WTC11 (cell line): ENCODE data around the gene SESTD1. TPM values are rescaled to one million over a fixed set of nuclear protein-coding genes. Genes with fewer than 3 reads are reported as not detected.

Experiments
- ATAC-seq: fragments of 200-7000 bp; cut with Tn5 transposase; 2 replicates; pipeline ENCODE4 v1.10.0; 2021; ENCODE audit warnings: mild to moderate bottlenecking, moderate library complexity
- CTCF ChIA-PET: fragments of 300-600 bp; sonication (Branson Sonifier 250); formaldehyde crosslinking; loops from one replicate; lab custom pipeline; 2021; ENCODE audit warnings: antibody characterized with exemption; lab: Charles Lee
- POLR2A ChIA-PET: fragments of 350-600 bp; sonication (Branson Sonifier 250); formaldehyde crosslinking; loops from one replicate; lab custom pipeline; 2021; ENCODE audit warnings: antibody characterized with exemption; lab: Charles Lee
- DNase-seq: peaks from one replicate; pipeline ENCODE4 v3.0.0; 2021; ENCODE audit warnings: low spot score
- H3K27ac Mint-ChIP-seq: 2 replicates; pipeline ENCODE4 v1.8.0; 2021; ENCODE audit warnings: mixed read lengths
- H3K27me3 Mint-ChIP-seq: 2 replicates; pipeline ENCODE4 v1.8.0; 2021; ENCODE audit warnings: low read depth, mild to moderate bottlenecking, moderate library complexity, mixed read lengths
- H3K36me3 Mint-ChIP-seq: 2 replicates; pipeline ENCODE4 v1.8.0; 2021; ENCODE audit warnings: mixed read lengths
- H3K4me1 Mint-ChIP-seq: 2 replicates; pipeline ENCODE4 v1.8.0; 2022; ENCODE audit warnings: mixed read lengths
- H3K4me3 Mint-ChIP-seq: 2 replicates; pipeline ENCODE4 v1.8.0; 2021; ENCODE audit warnings: mild to moderate bottlenecking, moderate library complexity, mixed read lengths
- H3K9me3 Mint-ChIP-seq: 2 replicates; pipeline ENCODE4 v1.8.0; 2021; ENCODE audit warnings: mixed read lengths
- CBFB ChIP-seq: sonication (generic); formaldehyde crosslinking; IDR thresholded peaks from 2 replicates; pipeline ENCODE4 v1.8.1; 2022; ENCODE audit warnings: mild to moderate bottlenecking, low read depth, missing genetic modification reagents
- CREB1 ChIP-seq: sonication (generic); formaldehyde crosslinking; IDR thresholded peaks from 2 replicates; pipeline ENCODE4 v1.8.0; 2023; ENCODE audit warnings: mild to moderate bottlenecking, missing genetic modification reagents
- CREM ChIP-seq: sonication (generic); formaldehyde crosslinking; IDR thresholded peaks from 2 replicates; pipeline ENCODE4 v1.8.1; 2022; ENCODE audit warnings: mild to moderate bottlenecking, missing genetic modification reagents, moderate library complexity
- E2F1 ChIP-seq: sonication (generic); formaldehyde crosslinking; IDR thresholded peaks from 2 replicates; pipeline ENCODE4 v1.8.0; 2022; ENCODE audit warnings: mild to moderate bottlenecking, missing genetic modification reagents
- ELF4 ChIP-seq: sonication (generic); formaldehyde crosslinking; IDR thresholded peaks from 2 replicates; pipeline ENCODE4 v1.8.1; 2022; ENCODE audit warnings: low read depth, mild to moderate bottlenecking, moderate library complexity, missing genetic modification reagents
- FOXJ3 ChIP-seq: sonication (generic); formaldehyde crosslinking; IDR thresholded peaks from 2 replicates; pipeline ENCODE4 v1.9.0; 2021; ENCODE audit warnings: missing genetic modification reagents, mild to moderate bottlenecking, borderline replicate concordance
- JUN ChIP-seq: sonication (generic); formaldehyde crosslinking; IDR thresholded peaks from 2 replicates; pipeline ENCODE4 v1.8.0; 2023; ENCODE audit warnings: mild to moderate bottlenecking, missing genetic modification reagents
- MXD4 ChIP-seq: fragments of 250-450 bp; sonication (Bioruptor Pico); IDR thresholded peaks from 2 replicates; pipeline ENCODE4 v1.8.0; 2021; ENCODE audit warnings: mild to moderate bottlenecking, moderate library complexity, borderline replicate concordance
- NFATC4 ChIP-seq: fragments of 250-450 bp; sonication (Bioruptor Pico); IDR thresholded peaks from 2 replicates; pipeline ENCODE4 v1.9.0; 2021; ENCODE audit warnings: mild to moderate bottlenecking
- RORB ChIP-seq: fragments of 250-450 bp; sonication (Bioruptor Pico); IDR thresholded peaks from 2 replicates; pipeline ENCODE4 v1.9.0; 2021; ENCODE audit warnings: mild to moderate bottlenecking
- SMAD3 ChIP-seq: sonication (generic); formaldehyde crosslinking; IDR thresholded peaks from 2 replicates; pipeline ENCODE4 v1.8.0; 2022; ENCODE audit warnings: missing genetic modification reagents, mild to moderate bottlenecking, borderline replicate concordance
- TCF7 ChIP-seq: sonication (generic); formaldehyde crosslinking; IDR thresholded peaks from 2 replicates; pipeline ENCODE4 v1.8.0; 2022; ENCODE audit warnings: mild to moderate bottlenecking, low read depth, missing genetic modification reagents, moderate library complexity
- TEAD4 ChIP-seq: sonication (generic); formaldehyde crosslinking; IDR thresholded peaks from 2 replicates; pipeline ENCODE4 v1.8.0; 2022; ENCODE audit warnings: mild to moderate bottlenecking, missing genetic modification reagents
- TP53 ChIP-seq: sonication (generic); formaldehyde crosslinking; IDR thresholded peaks from 2 replicates; pipeline ENCODE4 v1.8.1; 2023; ENCODE audit warnings: mild to moderate bottlenecking, missing genetic modification reagents
- ZBTB21 ChIP-seq: sonication (generic); formaldehyde crosslinking; IDR thresholded peaks from 2 replicates; pipeline ENCODE4 v1.8.1; 2023; ENCODE audit warnings: mild to moderate bottlenecking, missing genetic modification reagents, borderline replicate concordance
- ZNF121 ChIP-seq: sonication (generic); formaldehyde crosslinking; IDR thresholded peaks from 2 replicates; pipeline ENCODE4 v1.8.0; 2023; ENCODE audit warnings: missing genetic modification reagents
- ZNF263 ChIP-seq: sonication (generic); formaldehyde crosslinking; IDR thresholded peaks from 2 replicates; pipeline ENCODE4 v1.8.1; 2022; ENCODE audit warnings: low read depth, mild to moderate bottlenecking, moderate library complexity, missing genetic modification reagents
- ZNF317 ChIP-seq: sonication (generic); formaldehyde crosslinking; IDR thresholded peaks from 2 replicates; pipeline ENCODE4 v1.8.1; 2023; ENCODE audit warnings: low read depth, mild to moderate bottlenecking, moderate library complexity, missing genetic modification reagents, borderline replicate concordance
- ZNF416 ChIP-seq: fragments of 250-450 bp; sonication (Bioruptor Pico); IDR thresholded peaks from 2 replicates; pipeline ENCODE4 v1.9.0; 2021; ENCODE audit warnings: mild to moderate bottlenecking, inconsistent platforms
- ZNF425 ChIP-seq: fragments of 250-450 bp; sonication (Bioruptor Pico); conservative IDR thresholded peaks from 2 replicates; pipeline ENCODE4 v1.9.0; 2021; ENCODE audit warnings: mild to moderate bottlenecking
- ZNF532 ChIP-seq: fragments of 250-450 bp; sonication (Bioruptor Pico); IDR thresholded peaks from 2 replicates; pipeline ENCODE4 v1.9.0; 2021; ENCODE audit warnings: mild to moderate bottlenecking, borderline replicate concordance
- ZNF671 ChIP-seq: fragments of 250-450 bp; sonication (Bioruptor Pico); IDR thresholded peaks from 2 replicates; pipeline ENCODE4 v1.8.0; 2021; ENCODE audit warnings: mild to moderate bottlenecking
- total RNA-seq: library from RNA; stranded (reverse); gene quantifications from 3 replicates; pipeline ENCODE4 v1.2.3, GENCODE V29; 2021
- TF ChIP-seq, protein P1 (sequence below): sonication (generic); formaldehyde crosslinking; IDR thresholded peaks from 2 replicates; pipeline ENCODE4 v1.8.1; 2023; ENCODE audit warnings: mild to moderate bottlenecking, missing genetic modification reagents, moderate library complexity
- TF ChIP-seq, protein P2 (sequence below): sonication (generic); formaldehyde crosslinking; IDR thresholded peaks from 2 replicates; pipeline ENCODE4 v1.8.0; 2022; ENCODE audit warnings: mild to moderate bottlenecking, missing genetic modification reagents
- TF ChIP-seq, protein P3 (sequence below): sonication (generic); formaldehyde crosslinking; IDR thresholded peaks from 2 replicates; pipeline ENCODE4 v1.8.1; 2023; ENCODE audit warnings: mild to moderate bottlenecking, moderate library complexity, missing genetic modification reagents

Gene SESTD1
- total RNA-seq, 1 experiment from 2014 or later: 59.9 TPM

- ChIA-PET CTCF (no interaction called here), POLR2A (no interaction called here)
- peaks cover 4% of the 10 kb centered on the region for H3K27me3 Mint-ChIP-seq
- TF ChIP-seq ZNF671 (CRISPR knock-in tag) (no peak), ZNF263 (CRISPR knock-in tag) (no peak), JUN (CRISPR knock-in tag) (no peak), ZNF416 (CRISPR knock-in tag) (no peak), RORB (CRISPR knock-in tag) (no peak), CBFB (CRISPR knock-in tag) (no peak), E2F1 (no peak), MXD4 (no peak), ZBTB21 (CRISPR knock-in tag) (no peak), ELF4 (no peak), TCF7 (CRISPR knock-in tag) (no peak), TP53 (CRISPR knock-in tag) (no peak), ZNF121 (CRISPR knock-in tag) (no peak), NFATC4 (CRISPR knock-in tag) (no peak), ZNF317 (CRISPR knock-in tag) (no peak), CREB1 (CRISPR knock-in tag) (no peak), TEAD4 (CRISPR knock-in tag) (no peak), SMAD3 (CRISPR knock-in tag) (no peak)
- TF ChIP-seq, protein P1, sequence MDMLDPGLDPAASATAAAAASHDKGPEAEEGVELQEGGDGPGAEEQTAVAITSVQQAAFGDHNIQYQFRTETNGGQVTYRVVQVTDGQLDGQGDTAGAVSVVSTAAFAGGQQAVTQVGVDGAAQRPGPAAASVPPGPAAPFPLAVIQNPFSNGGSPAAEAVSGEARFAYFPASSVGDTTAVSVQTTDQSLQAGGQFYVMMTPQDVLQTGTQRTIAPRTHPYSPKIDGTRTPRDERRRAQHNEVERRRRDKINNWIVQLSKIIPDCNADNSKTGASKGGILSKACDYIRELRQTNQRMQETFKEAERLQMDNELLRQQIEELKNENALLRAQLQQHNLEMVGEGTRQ (CRISPR knock-in tag): no peak
- TF ChIP-seq, protein P2, sequence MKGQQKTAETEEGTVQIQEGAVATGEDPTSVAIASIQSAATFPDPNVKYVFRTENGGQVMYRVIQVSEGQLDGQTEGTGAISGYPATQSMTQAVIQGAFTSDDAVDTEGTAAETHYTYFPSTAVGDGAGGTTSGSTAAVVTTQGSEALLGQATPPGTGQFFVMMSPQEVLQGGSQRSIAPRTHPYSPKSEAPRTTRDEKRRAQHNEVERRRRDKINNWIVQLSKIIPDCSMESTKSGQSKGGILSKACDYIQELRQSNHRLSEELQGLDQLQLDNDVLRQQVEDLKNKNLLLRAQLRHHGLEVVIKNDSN (CRISPR knock-in tag): no peak
- H3K36me3 Mint-ChIP-seq: no peaks in the 10 kb centered on the region
- H3K4me3 Mint-ChIP-seq: no peak overlapping the region
- ATAC-seq (no peak), DNase-seq (no peak)
- no peak overlapping the region for H3K27ac Mint-ChIP-seq
- H3K9me3 Mint-ChIP-seq: 0 out of 2 replicates have a peak, but pooled peaks cover 4% of the 10 kb centered on the region
- H3K4me1 Mint-ChIP-seq: peaks cover 29% of the 10 kb centered on the region
These were observed 6.1 kb upstream of the SESTD1 start for GRCh38 chr2:179270689-179271088.

DNA sequence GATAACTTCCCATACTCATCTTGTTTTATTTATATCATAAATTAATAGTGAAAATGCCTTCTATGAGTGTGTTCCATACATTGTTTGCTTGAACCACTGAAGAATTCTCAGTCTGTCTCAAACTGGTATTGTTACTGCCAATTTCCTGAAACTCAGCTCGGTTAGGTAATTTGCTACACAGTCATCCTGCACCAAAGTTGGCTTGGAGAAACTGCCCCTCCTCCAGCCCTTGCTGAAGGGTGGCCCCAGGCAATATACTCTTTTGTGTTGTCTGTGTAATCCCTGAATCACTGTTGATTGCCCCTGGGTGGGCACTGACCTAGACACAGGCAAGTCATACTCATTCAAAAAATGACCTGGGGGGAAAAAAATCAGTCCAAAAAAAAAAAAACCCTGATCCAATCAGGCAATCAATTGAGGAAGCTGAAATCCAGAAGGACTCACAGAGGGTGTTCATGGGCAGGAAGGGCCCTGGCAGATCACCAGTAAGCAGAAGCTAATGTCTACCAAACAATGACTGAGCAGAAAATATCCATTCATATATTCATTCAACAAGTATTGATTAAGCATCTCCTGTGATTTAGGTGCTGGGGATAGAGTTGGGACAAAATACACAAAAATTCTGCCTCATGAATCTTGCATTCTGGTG, 3.8 kb upstream of the SESTD1 start:
- H3K9me3 Mint-ChIP-seq: 0 out of 2 replicates have a peak, but pooled peaks cover 3% of the 10 kb centered on the region
- POLR2A ChIA-PET: no interaction called here
- TF ChIP-seq TEAD4 (CRISPR knock-in tag) (no peak), TCF7 (CRISPR knock-in tag) (no peak), ZNF425 (no peak), CREM (CRISPR knock-in tag) (no peak), MXD4 (no peak), ZNF671 (CRISPR knock-in tag) (no peak), FOXJ3 (CRISPR knock-in tag) (no peak), ZNF532 (CRISPR knock-in tag) (no peak)
- TF ChIP-seq, protein P3, sequence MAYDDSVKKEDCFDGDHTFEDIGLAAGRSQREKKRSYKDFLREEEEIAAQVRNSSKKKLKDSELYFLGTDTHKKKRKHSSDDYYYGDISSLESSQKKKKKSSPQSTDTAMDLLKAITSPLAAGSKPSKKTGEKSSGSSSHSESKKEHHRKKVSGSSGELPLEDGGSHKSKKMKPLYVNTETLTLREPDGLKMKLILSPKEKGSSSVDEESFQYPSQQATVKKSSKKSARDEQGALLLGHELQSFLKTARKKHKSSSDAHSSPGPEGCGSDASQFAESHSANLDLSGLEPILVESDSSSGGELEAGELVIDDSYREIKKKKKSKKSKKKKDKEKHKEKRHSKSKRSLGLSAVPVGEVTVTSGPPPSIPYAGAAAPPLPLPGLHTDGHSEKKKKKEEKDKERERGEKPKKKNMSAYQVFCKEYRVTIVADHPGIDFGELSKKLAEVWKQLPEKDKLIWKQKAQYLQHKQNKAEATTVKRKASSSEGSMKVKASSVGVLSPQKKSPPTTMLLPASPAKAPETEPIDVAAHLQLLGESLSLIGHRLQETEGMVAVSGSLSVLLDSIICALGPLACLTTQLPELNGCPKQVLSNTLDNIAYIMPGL (CRISPR knock-in tag): no peak

More for the DNA sequence above, 3.8 kb upstream of the SESTD1 start:
- DNase-seq (no peak), ATAC-seq (peak; percentile 10)
- no peak overlapping the region for H3K4me3 Mint-ChIP-seq
- no peak overlapping the region; the same call in 1 of the 2 replicates for H3K27ac Mint-ChIP-seq
- H3K36me3 Mint-ChIP-seq: no peaks in the 10 kb centered on the region
- H3K27me3 Mint-ChIP-seq: peaks cover 13% of the 10 kb centered on the region
- CTCF ChIA-PET: interaction anchor here (0.6 kb wide), 1 partner anchor 106 kb away, joined by 3 read pairs; no protein-coding TSS in a partner anchor
- H3K4me1 Mint-ChIP-seq: peaks cover 26% of the 10 kb centered on the region
